Occipital lobe (tissue), 2 donors: ENCODE results near the gene CDH24. TPM values are rescaled to one million over a fixed set of nuclear protein-coding genes. Genes with fewer than 3 reads are reported as not detected.

Source experiments
- DNase-seq: peaks from one replicate; lab custom pipeline; 2025; lab: John Stamatoyannopoulos, UW
- total RNA-seq: library from RNA; depleted of rRNA; stranded (reverse); fragments of >200 nt; gene quantifications from one replicate; pipeline ENCODE4 v1.2.3, GENCODE V29; 2014

CDH24 gene
- total RNA-seq, 1 donor from 2014 or later, result 10.3 TPM

- no peak for DNase-seq
These were observed 34.2 kb upstream of the CDH24 start for GRCh38 chr14:23091294-23092225.

- DNase-seq, result no peak
These were observed 32.9 kb upstream of the CDH24 start for GRCh38 chr14:23090254-23090636.

- no peak for DNase-seq
These were observed 32.4 kb upstream of the CDH24 start for GRCh38 chr14:23089498-23090253.

- no peak for DNase-seq
These were observed 29.2 kb upstream of the CDH24 start for GRCh38 chr14:23086565-23086964.

- no peak for DNase-seq
These were observed 28.1 kb upstream of the CDH24 start for GRCh38 chr14:23085458-23085857.

- no peak for DNase-seq
These were observed 23.2 kb upstream of the CDH24 start for GRCh38 chr14:23080474-23080873.

GRCh38 chr14:23079716-23080115 lies 22.4 kb upstream of the CDH24 start:
- no peak for DNase-seq

- no peak for DNase-seq
These were observed 21.4 kb upstream of the CDH24 start for GRCh38 chr14:23078692-23079116.

- no peak for DNase-seq
These were observed 20.6 kb upstream of the CDH24 start for GRCh38 chr14:23077962-23078361.

GRCh38 chr14:23076785-23077408 lies 19.6 kb upstream of the CDH24 start:
- no peak for DNase-seq

GRCh38 chr14:23074906-23075305 lies 17.6 kb upstream of the CDH24 start:
- DNase-seq, result no peak

- no peak for DNase-seq
These were observed 14.7 kb upstream of the CDH24 start for GRCh38 chr14:23071921-23072539.

- DNase-seq, result no peak
These were observed 14.1 kb upstream of the CDH24 start for GRCh38 chr14:23071244-23071920.

GRCh38 chr14:23070262-23071129 lies 13.2 kb upstream of the CDH24 start:
- DNase-seq, result no peak

- no peak for DNase-seq
These were observed 12.1 kb upstream of the CDH24 start for GRCh38 chr14:23069413-23069806.

GRCh38 chr14:23068789-23069412 lies 11.6 kb upstream of the CDH24 start:
- no peak for DNase-seq

- no peak for DNase-seq
These were observed 10.8 kb upstream of the CDH24 start for GRCh38 chr14:23067847-23068788.
